ENCODE results near the gene GSG1L.

Gene GSG1L

GRCh38 chr16:27867122-27868110 lies 196.1 kb downstream of the GSG1L start:
- FAIRE-seq = peak; percentile 64
- DNase-seq (ENCODE audit: insufficient read length, low spot score) = peak; percentile 52

GRCh38 chr16:27863377-27863776 lies 200.1 kb downstream of the GSG1L start:
- FAIRE-seq (no peak), DNase-seq (ENCODE audit: insufficient read length, low spot score) (no peak)

- FAIRE-seq (no peak), DNase-seq (ENCODE audit: insufficient read length, low spot score) (no peak)
Measured at GRCh38 chr16:27862953-27863352, 200.6 kb downstream of the GSG1L start.

- DNase-seq (ENCODE audit: insufficient read length, low spot score) = no peak
- FAIRE-seq = no peak
Measured at GRCh38 chr16:27860091-27860490, 203.4 kb downstream of the GSG1L start.

GRCh38 chr16:27859020-27859419 lies 204.5 kb downstream of the GSG1L start:
- DNase-seq (ENCODE audit: insufficient read length, low spot score) (no peak), FAIRE-seq (no peak)

GRCh38 chr16:27853651-27854050 lies 209.9 kb downstream of the GSG1L start:
- DNase-seq (ENCODE audit: insufficient read length, low spot score) (no peak), FAIRE-seq (no peak)

GRCh38 chr16:27853101-27853500 lies 210.4 kb downstream of the GSG1L start:
- no peak for FAIRE-seq

GRCh38 chr16:27852681-27853080 lies 210.8 kb downstream of the GSG1L start:
- DNase-seq (ENCODE audit: insufficient read length, low spot score) (no peak), FAIRE-seq (no peak)

More at GRCh38 chr16:27853101-27853500, 210.4 kb downstream of the GSG1L start:
- no peak for DNase-seq (ENCODE audit: insufficient read length, low spot score)

GRCh38 chr16:27852116-27852515 lies 211.4 kb downstream of the GSG1L start:
- FAIRE-seq (no peak), DNase-seq (ENCODE audit: insufficient read length, low spot score) (no peak)

- DNase-seq (ENCODE audit: insufficient read length, low spot score) (no peak), FAIRE-seq (no peak)
Measured at GRCh38 chr16:27851586-27851985, 211.9 kb downstream of the GSG1L start.

- no peak for FAIRE-seq
- DNase-seq (ENCODE audit: insufficient read length, low spot score) = no peak
Measured at GRCh38 chr16:27849621-27850020, 213.9 kb downstream of the GSG1L start.

- no peak for FAIRE-seq
Measured at GRCh38 chr16:27847030-27847550, 216.4 kb downstream of the GSG1L start.

GRCh38 chr16:27844826-27845225 lies 218.7 kb downstream of the GSG1L start:
- no peak for DNase-seq (ENCODE audit: insufficient read length, low spot score)

More at GRCh38 chr16:27847030-27847550, 216.4 kb downstream of the GSG1L start:
- DNase-seq (ENCODE audit: insufficient read length, low spot score) = no peak

GRCh38 chr16:27843800-27844199 lies 219.7 kb downstream of the GSG1L start:
- FAIRE-seq = no peak
- no peak for DNase-seq (ENCODE audit: insufficient read length, low spot score)

More at GRCh38 chr16:27844826-27845225, 218.7 kb downstream of the GSG1L start:
- no peak for FAIRE-seq

GRCh38 chr16:27841911-27842310 lies 221.6 kb downstream of the GSG1L start:
- FAIRE-seq (no peak), DNase-seq (ENCODE audit: insufficient read length, low spot score) (no peak)

GRCh38 chr16:27841061-27841801 lies 222.3 kb downstream of the GSG1L start:
- FAIRE-seq = no peak

GRCh38 chr16:27840311-27841060 lies 223.0 kb downstream of the GSG1L start:
- no peak for FAIRE-seq
- no peak for DNase-seq (ENCODE audit: insufficient read length, low spot score)

More at GRCh38 chr16:27841061-27841801, 222.3 kb downstream of the GSG1L start:
- no peak for DNase-seq (ENCODE audit: insufficient read length, low spot score)

GRCh38 chr16:27839419-27839818 lies 224.1 kb downstream of the GSG1L start:
- DNase-seq (ENCODE audit: insufficient read length, low spot score) (no peak), FAIRE-seq (no peak)

GRCh38 chr16:27838536-27839175 lies 224.9 kb downstream of the GSG1L start:
- FAIRE-seq (no peak), DNase-seq (ENCODE audit: insufficient read length, low spot score) (no peak)

GRCh38 chr16:27829975-27830374 lies 233.5 kb downstream of the GSG1L start:
- no peak for FAIRE-seq

More at GRCh38 chr16:27829975-27830374, 233.5 kb downstream of the GSG1L start:
- DNase-seq (ENCODE audit: insufficient read length, low spot score) = no peak

All from GM19239 (cell line).